Keratinocyte (primary cell): ENCODE measurements around the gene PRKCA.

ENCODE experiments used
- CTCF ChIP-seq, 3 experiments: IDR thresholded peaks in 1 of 3; conservative IDR thresholded peaks in 1 of 3; optimal IDR thresholded peaks in 1 of 3; 2 replicates in 2 of 3; 3 replicates in 1 of 3; pipeline versions ENCODE3 to v1.5.1; 2011; ENCODE audit warnings: low read length in 3 of 3, mild to moderate bottlenecking in 3 of 3, moderate library complexity in 2 of 3, control low read depth in 1 of 3, inconsistent platforms in 1 of 3; ENCODE audit not compliant: insufficient read depth in 2 of 3; ENCODE audit errors: extremely low read depth in 1 of 3
- EZH2 ChIP-seq: IDR thresholded peaks from one replicate; pipeline ENCODE4 v1.6.1; 2012; ENCODE audit warnings: inconsistent platforms, mild to moderate bottlenecking, low read length, moderate library complexity

DNA sequence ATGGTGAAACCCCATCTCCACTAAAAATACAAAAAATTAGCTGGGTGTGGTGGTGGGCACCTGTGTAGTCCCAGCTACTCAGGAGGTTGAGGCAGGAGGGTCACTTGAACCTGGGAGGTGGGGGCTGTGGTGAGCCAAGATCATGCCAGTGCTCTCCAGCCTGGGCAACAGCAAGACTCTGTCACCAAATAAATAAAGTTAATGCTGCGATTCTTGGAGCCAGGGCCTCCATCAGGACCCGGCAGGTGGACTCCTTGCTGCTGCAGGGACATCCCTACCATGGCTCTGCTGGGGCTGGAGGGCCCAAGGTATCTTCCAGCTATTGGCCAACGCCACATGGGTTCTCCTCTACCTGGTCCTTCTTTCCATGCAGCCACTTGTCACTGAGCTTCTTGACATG lies 450.0 kb downstream of the PRKCA start:
- TF ChIP-seq CTCF (optimal IDR thresholded peaks at IDR 0.05 in 1 of 3, IDR thresholded peaks at IDR 0.05 in 1 of 3, conservative IDR thresholded peaks at IDR 0.05 in 1 of 3; ENCODE audit: extremely low read depth in 1 of 3, insufficient read depth in 2 of 3, low read length in 3 of 3) = no peak
- no peak for TF ChIP-seq EZH2
